IMR-90 (cell line): ENCODE results near the gene SUGCT.

Experiments
- BHLHE40 ChIP-seq: fragments of 150-350 bp; IDR thresholded peaks from 2 replicates; pipeline ENCODE4 v1.6.1; 2016; ENCODE audit warnings: mild to moderate bottlenecking, low read depth, low read length
- CEBPB ChIP-seq: IDR thresholded peaks from 2 replicates; pipeline ENCODE4 v1.6.1; 2012; ENCODE audit warnings: low read depth, low read length, improper control_type of control experiment
- CHD1 ChIP-seq: IDR thresholded peaks from 2 replicates; pipeline ENCODE4 v1.6.1; 2012; ENCODE audit warnings: low read depth, low read length, improper control_type of control experiment
- FOS ChIP-seq: fragments of 150-350 bp; IDR thresholded peaks from 2 replicates; pipeline ENCODE4 v1.6.1; 2016; ENCODE audit warnings: low read depth, low read length
- MAFK ChIP-seq: IDR thresholded peaks from 2 replicates; pipeline ENCODE4 v1.6.1; 2012; ENCODE audit warnings: low read depth, low read length, improper control_type of control experiment
- MXI1 ChIP-seq: IDR thresholded peaks from 2 replicates; pipeline ENCODE4 v1.6.1; 2012; ENCODE audit warnings: low read depth, mild to moderate bottlenecking, low read length, moderate library complexity, borderline replicate concordance
- POLR2A ChIP-seq: IDR thresholded peaks from 2 replicates; pipeline ENCODE4 v1.6.1; 2012; ENCODE audit warnings: mild to moderate bottlenecking, low read depth, low read length
- RCOR1 ChIP-seq: IDR thresholded peaks from 2 replicates; pipeline ENCODE4 v1.6.1; 2012; ENCODE audit warnings: mild to moderate bottlenecking, low read length, improper control_type of control experiment; ENCODE audit not compliant: insufficient replicate concordance
- RFX5 ChIP-seq: IDR thresholded peaks from 2 replicates; pipeline ENCODE4 v1.8.0; 2012; ENCODE audit warnings: low read depth, mild to moderate bottlenecking, low read length, moderate library complexity
- SMC3 ChIP-seq: fragments of 150-350 bp; IDR thresholded peaks from 2 replicates; pipeline ENCODE4 v1.6.1; 2016; ENCODE audit warnings: low read depth, mild to moderate bottlenecking, antibody characterized with exemption, low read length, moderate library complexity
- TF ChIP-seq, protein P1 (sequence below): conservative IDR thresholded peaks from 2 replicates; pipeline ENCODE4 v1.5.1; 2012; ENCODE audit warnings: mild to moderate bottlenecking, low read depth, low read length, improper control_type of control experiment
- TF ChIP-seq, protein P2 (sequence below): fragments of 150-350 bp; IDR thresholded peaks from 2 replicates; pipeline ENCODE4 v1.6.1; 2016; ENCODE audit warnings: low read depth, mild to moderate bottlenecking, low read length, moderate library complexity, borderline replicate concordance
- TF ChIP-seq, protein P3 (sequence below): fragments of 150-350 bp; IDR thresholded peaks from 2 replicates; pipeline ENCODE4 v1.6.1; 2017; ENCODE audit warnings: mild to moderate bottlenecking, antibody characterized with exemption, low read length, low read depth

DNA sequence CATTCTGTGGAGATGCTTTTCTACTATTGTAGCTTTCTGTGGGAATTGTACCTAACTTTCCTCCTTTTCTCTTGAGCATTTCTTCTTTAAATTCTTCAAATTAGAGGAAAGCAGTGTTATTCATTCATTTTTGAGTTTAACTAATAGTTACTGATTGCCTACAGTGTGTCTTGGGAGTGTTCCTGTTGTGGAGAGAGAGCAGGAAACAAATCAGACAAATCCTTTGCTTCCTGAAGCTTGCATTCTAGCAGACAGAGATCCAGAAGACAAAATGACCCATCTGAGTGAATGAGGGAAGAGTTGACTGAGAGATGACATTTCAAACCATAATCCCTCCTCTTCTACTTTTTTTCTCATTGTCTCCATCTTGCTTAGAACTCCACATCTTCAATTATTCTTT, 170.4 kb downstream of the SUGCT start:
- TF ChIP-seq, protein P1, sequence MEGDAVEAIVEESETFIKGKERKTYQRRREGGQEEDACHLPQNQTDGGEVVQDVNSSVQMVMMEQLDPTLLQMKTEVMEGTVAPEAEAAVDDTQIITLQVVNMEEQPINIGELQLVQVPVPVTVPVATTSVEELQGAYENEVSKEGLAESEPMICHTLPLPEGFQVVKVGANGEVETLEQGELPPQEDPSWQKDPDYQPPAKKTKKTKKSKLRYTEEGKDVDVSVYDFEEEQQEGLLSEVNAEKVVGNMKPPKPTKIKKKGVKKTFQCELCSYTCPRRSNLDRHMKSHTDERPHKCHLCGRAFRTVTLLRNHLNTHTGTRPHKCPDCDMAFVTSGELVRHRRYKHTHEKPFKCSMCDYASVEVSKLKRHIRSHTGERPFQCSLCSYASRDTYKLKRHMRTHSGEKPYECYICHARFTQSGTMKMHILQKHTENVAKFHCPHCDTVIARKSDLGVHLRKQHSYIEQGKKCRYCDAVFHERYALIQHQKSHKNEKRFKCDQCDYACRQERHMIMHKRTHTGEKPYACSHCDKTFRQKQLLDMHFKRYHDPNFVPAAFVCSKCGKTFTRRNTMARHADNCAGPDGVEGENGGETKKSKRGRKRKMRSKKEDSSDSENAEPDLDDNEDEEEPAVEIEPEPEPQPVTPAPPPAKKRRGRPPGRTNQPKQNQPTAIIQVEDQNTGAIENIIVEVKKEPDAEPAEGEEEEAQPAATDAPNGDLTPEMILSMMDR = no peak
- no peak for TF ChIP-seq POLR2A
- no peak for TF ChIP-seq CEBPB
- no peak for TF ChIP-seq FOS
- TF ChIP-seq, protein P2, sequence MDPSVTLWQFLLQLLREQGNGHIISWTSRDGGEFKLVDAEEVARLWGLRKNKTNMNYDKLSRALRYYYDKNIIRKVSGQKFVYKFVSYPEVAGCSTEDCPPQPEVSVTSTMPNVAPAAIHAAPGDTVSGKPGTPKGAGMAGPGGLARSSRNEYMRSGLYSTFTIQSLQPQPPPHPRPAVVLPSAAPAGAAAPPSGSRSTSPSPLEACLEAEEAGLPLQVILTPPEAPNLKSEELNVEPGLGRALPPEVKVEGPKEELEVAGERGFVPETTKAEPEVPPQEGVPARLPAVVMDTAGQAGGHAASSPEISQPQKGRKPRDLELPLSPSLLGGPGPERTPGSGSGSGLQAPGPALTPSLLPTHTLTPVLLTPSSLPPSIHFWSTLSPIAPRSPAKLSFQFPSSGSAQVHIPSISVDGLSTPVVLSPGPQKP = no peak
- TF ChIP-seq SMC3 = no peak
- TF ChIP-seq, protein P3, sequence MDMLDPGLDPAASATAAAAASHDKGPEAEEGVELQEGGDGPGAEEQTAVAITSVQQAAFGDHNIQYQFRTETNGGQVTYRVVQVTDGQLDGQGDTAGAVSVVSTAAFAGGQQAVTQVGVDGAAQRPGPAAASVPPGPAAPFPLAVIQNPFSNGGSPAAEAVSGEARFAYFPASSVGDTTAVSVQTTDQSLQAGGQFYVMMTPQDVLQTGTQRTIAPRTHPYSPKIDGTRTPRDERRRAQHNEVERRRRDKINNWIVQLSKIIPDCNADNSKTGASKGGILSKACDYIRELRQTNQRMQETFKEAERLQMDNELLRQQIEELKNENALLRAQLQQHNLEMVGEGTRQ = no peak
- TF ChIP-seq RFX5 = no peak
- no peak for TF ChIP-seq BHLHE40
- no peak for TF ChIP-seq MAFK
- no peak for TF ChIP-seq CHD1
- TF ChIP-seq MXI1 = no peak
- no peak for TF ChIP-seq RCOR1
